K562 (cell line): ENCODE results near the gene NPNT. TPM values are rescaled to one million over a fixed set of nuclear protein-coding genes. Genes with fewer than 3 reads are reported as not detected.

Source experiments
- ATAC-seq: fragments of 200-7000 bp; cut with Tn5 transposase; 3 replicates; pipeline ENCODE4 v1.9.1; 2020; ENCODE audit warnings: moderate library complexity
- BruUV-seq: library from RNA; stranded (reverse); fragments of 400-500 nt; replicated peaks from 2 replicates; lab custom pipeline; 2021; lab: Mats Ljungman, UMichigan
- CTCF ChIA-PET: fragments of 300-600 bp; formaldehyde crosslinking; extraction: SDS; loops from one replicate; lab custom pipeline; 2021; ENCODE audit warnings: low intra/inter-chr PET ratio; lab: Yijun Ruan, JAX
- POLR2A ChIA-PET: fragments of 300-600, 350-650 bp; sonication (Branson Sonifier 250); formaldehyde crosslinking; extraction: SDS; loops from one replicate; lab custom pipeline; 2021; ENCODE audit warnings: antibody characterized with exemption, inconsistent platforms; lab: Yijun Ruan, JAX
- DNase-seq, 4 experiments: peaks; one replicate each; pipeline versions ENCODE4 v3.0.0 to v3.0.0-alpha.2; 2011 to 2018; ENCODE audit warnings: low spot score in 3 of 4, mixed read lengths in 3 of 4; ENCODE audit errors: extremely low read depth in 1 of 4
- FAIRE-seq: peaks from 2 replicates; lab custom pipeline; 2011; peaks lifted over from hg19 to GRCh38; lab: Jason Lieb, UNC
- H2AFZ ChIP-seq: 2 replicates; pipeline ENCODE4 v1.6.0; 2011; ENCODE audit warnings: low read depth, low read length, control low read depth, inconsistent platforms
- H3K27ac ChIP-seq: fragments of 200-600 bp; 3 replicates; pipeline ENCODE4 v1.8.0; 2011; ENCODE audit warnings: low read depth, mild to moderate bottlenecking, control low read depth, inconsistent platforms, low read length, moderate library complexity, mixed read lengths; ENCODE audit errors: extremely low read depth
- H3K27me3 ChIP-seq, 2 experiments: fragments of 300-600 bp in 1 of 2; 2 replicates in 1 of 2; 3 replicates in 1 of 2; pipeline versions ENCODE4 v1.6.0 to v1.8.0; 2011; ENCODE audit warnings: inconsistent platforms in 2 of 2, low read length in 2 of 2, mild to moderate bottlenecking in 1 of 2, mixed read lengths in 1 of 2, moderate library complexity in 1 of 2; ENCODE audit not compliant: control insufficient read depth in 2 of 2, insufficient read depth in 2 of 2
- H3K36me3 ChIP-seq: fragments of 300-600 bp; 3 replicates; pipeline ENCODE4 v1.8.0; 2011; ENCODE audit warnings: mild to moderate bottlenecking, low read length, inconsistent platforms; ENCODE audit not compliant: control insufficient read depth, insufficient read depth
- H3K4me1 ChIP-seq, 2 experiments: fragments of 200-600 bp in 1 of 2; replicated peaks in 1 of 2; 2 replicates in 1 of 2; 3 replicates in 1 of 2; pipeline versions ENCODE4 v1.5.1 to v1.8.0; 2011; ENCODE audit warnings: inconsistent platforms in 2 of 2, low read length in 2 of 2, mild to moderate bottlenecking in 1 of 2, mixed read lengths in 1 of 2, moderate library complexity in 1 of 2; ENCODE audit not compliant: control insufficient read depth in 2 of 2, insufficient read depth in 2 of 2
- H3K4me2 ChIP-seq: 2 replicates; pipeline ENCODE4 v1.6.1; 2011; ENCODE audit warnings: low read length, control low read depth, inconsistent platforms, mixed read lengths; ENCODE audit not compliant: insufficient read depth
- H3K4me3 ChIP-seq: fragments of 200-600 bp; sonication (generic), shearing (Covaris generic); 2 replicates; pipeline ENCODE4 v1.5.1; 2016; ENCODE audit warnings: control low read depth, inconsistent platforms
- H3K79me2 ChIP-seq: fragments of 200-600 bp; 3 replicates; pipeline ENCODE4 v1.8.0; 2011; ENCODE audit warnings: low read length, inconsistent platforms; ENCODE audit not compliant: control insufficient read depth, insufficient read depth
- H3K9ac ChIP-seq, 2 experiments: 2 replicates each; pipeline versions ENCODE4 v1.6.0 to v1.6.1; 2011; ENCODE audit warnings: low read depth in 2 of 2, low read length in 2 of 2, control low read depth in 1 of 2, inconsistent platforms in 1 of 2, mild to moderate bottlenecking in 1 of 2, mixed read lengths in 1 of 2; ENCODE audit not compliant: insufficient read depth in 1 of 2
- H3K9me1 ChIP-seq: one replicate; pipeline ENCODE4 v1.6.0; 2011; ENCODE audit warnings: inconsistent platforms, mild to moderate bottlenecking, low read length, moderate library complexity; ENCODE audit not compliant: control insufficient read depth, insufficient read depth
- H3K9me3 ChIP-seq: replicated peaks from 2 replicates; pipeline ENCODE4 v1.5.1; 2011; ENCODE audit warnings: low read depth, low read length, inconsistent platforms; ENCODE audit not compliant: control insufficient read depth, insufficient read depth
- H4K20me1 ChIP-seq: replicated peaks from 2 replicates; pipeline ENCODE4 v1.6.1; 2011; ENCODE audit warnings: low read length, inconsistent platforms, mixed read lengths; ENCODE audit not compliant: control insufficient read depth, insufficient read depth
- BCL6 ChIP-seq: fragments of 250-450 bp; sonication (Bioruptor Pico); IDR thresholded peaks from 2 replicates; pipeline ENCODE4 v1.4.0; 2020
- CBX1 ChIP-seq: sonication (generic); IDR thresholded peaks from 2 replicates; pipeline ENCODE4 v1.6.1; 2016; ENCODE audit warnings: antibody characterized with exemption, low read depth, mild to moderate bottlenecking
- CCAR2 ChIP-seq: fragments of 200-400 bp; formaldehyde crosslinking; IDR thresholded peaks from 2 replicates; pipeline ENCODE4 v1.6.1; 2017; ENCODE audit warnings: mild to moderate bottlenecking, low read depth, low read length
- EGR1 ChIP-seq: fragments of 450-650 bp; conservative IDR thresholded peaks from 2 replicates; pipeline ENCODE4 v1.6.1; 2017; ENCODE audit warnings: mild to moderate bottlenecking
- EHMT2 ChIP-seq: fragments of 450-650 bp; IDR thresholded peaks from 2 replicates; pipeline ENCODE4 v1.6.1; 2018; ENCODE audit warnings: antibody characterized with exemption
- EWSR1 ChIP-seq: fragments of 450-650 bp; IDR thresholded peaks from 2 replicates; pipeline ENCODE4 v1.6.1; 2018; ENCODE audit warnings: borderline replicate concordance, mild to moderate bottlenecking, low read depth, moderate library complexity; ENCODE audit not compliant: partially characterized antibody
- KAT2B ChIP-seq: IDR thresholded peaks from one replicate; pipeline ENCODE4 v1.6.1; 2012; ENCODE audit warnings: low read depth, mild to moderate bottlenecking, control low read depth, inconsistent platforms, low read length, moderate library complexity
- KDM2B ChIP-seq: fragments of 250-450 bp; sonication (Bioruptor Pico); IDR thresholded peaks from 2 replicates; pipeline ENCODE4 v1.8.0; 2021; ENCODE audit warnings: mild to moderate bottlenecking, moderate library complexity
- MTA3 ChIP-seq: fragments of 450-650 bp; formaldehyde crosslinking; IDR thresholded peaks from 2 replicates; pipeline ENCODE4 v1.6.1; 2017; ENCODE audit warnings: mild to moderate bottlenecking, borderline replicate concordance
- MXI1 ChIP-seq: IDR thresholded peaks from 2 replicates; pipeline ENCODE4 v1.6.1; 2011; ENCODE audit warnings: low read depth, mild to moderate bottlenecking, improper control_type of control experiment, low read length
- NCOA1 ChIP-seq: fragments of 450-650 bp; IDR thresholded peaks from 2 replicates; pipeline ENCODE4 v1.6.1; 2016; ENCODE audit warnings: low read depth
- NCOA4 ChIP-seq: fragments of 450-650 bp; IDR thresholded peaks from 2 replicates; pipeline ENCODE4 v1.6.1; 2018; ENCODE audit warnings: mild to moderate bottlenecking; ENCODE audit not compliant: partially characterized antibody
- PURB ChIP-seq: sonication (generic); formaldehyde crosslinking; IDR thresholded peaks from 2 replicates; pipeline ENCODE4 v1.9.0; 2021; ENCODE audit warnings: low read depth, mild to moderate bottlenecking, missing genetic modification reagents
- RB1 ChIP-seq: fragments of 450-650 bp; IDR thresholded peaks from 2 replicates; pipeline ENCODE4 v1.6.1; 2017; ENCODE audit warnings: low read depth, mild to moderate bottlenecking
- RBBP5 ChIP-seq: fragments of 200-600 bp; sonication (generic); IDR thresholded peaks from 2 replicates; pipeline ENCODE4 v1.6.1; 2012; ENCODE audit warnings: borderline replicate concordance, mild to moderate bottlenecking, low read length, control low read depth, inconsistent platforms; ENCODE audit not compliant: insufficient read depth, poor library complexity, severe bottlenecking
- SLC30A9 ChIP-seq: fragments of 250-450 bp; sonication (Bioruptor Pico); IDR thresholded peaks from 2 replicates; pipeline ENCODE4 v1.8.0; 2022; ENCODE audit warnings: mild to moderate bottlenecking, moderate library complexity
- SMARCB1 ChIP-seq: IDR thresholded peaks from 2 replicates; pipeline ENCODE4 v1.6.1; 2011; ENCODE audit warnings: improper control_type of control experiment, low read depth; ENCODE audit not compliant: insufficient read length
- ZFP30 ChIP-seq: fragments of 250-450 bp; sonication (Bioruptor Pico); IDR thresholded peaks from 2 replicates; pipeline ENCODE4 v1.8.0; 2022; ENCODE audit warnings: moderate library complexity, mild to moderate bottlenecking, inconsistent platforms, borderline replicate concordance
- ZSCAN29 ChIP-seq: fragments of 450-650 bp; IDR thresholded peaks from 2 replicates; pipeline ENCODE4 v1.6.1; 2017
- ZSCAN32 ChIP-seq: fragments of 450-650 bp; formaldehyde crosslinking; IDR thresholded peaks from 2 replicates; pipeline ENCODE4 v1.4.0; 2020; ENCODE audit warnings: mild to moderate bottlenecking, moderate library complexity
- WGBS: fragments of 100-300 bp; shearing (Covaris generic); methylation state at CpG from one replicate; pipeline ENCODE4 v1.1.6; 2016; ENCODE audit warnings: low coverage, mixed read lengths; ENCODE audit not compliant: insufficient coverage; ENCODE audit errors: missing lambda C conversion rate; 5-methylcytosine and 5-hydroxymethylcytosine counted together
- in situ Hi-C: fragments of 300-500 bp; cut with MboI; formaldehyde crosslinking; loops from 4 replicates; pipeline ENCODE4 v1.15.0; 2018; ENCODE audit warnings: inconsistent platforms, mixed read lengths
- intact Hi-C: fragments of 100-400 bp; cut with micrococcal nuclease; formaldehyde crosslinking; loops from 2 replicates; pipeline ENCODE4 v1.14.2; 2022
- polyA plus RNA-seq, 8 experiments: library from polyadenylated mRNA; depleted of rRNA in 4 of 8; stranded (reverse) in 5 of 8; unstranded in 3 of 8; fragments of >200 nt; fragmentation: Nextera tagmentation in 2 of 8; fragmentation: Illumina TruSeq in 1 of 8; extraction: Ambion mirVana in 2 of 8; extraction: Trizol in 1 of 8; gene quantifications; 2 replicates each; pipeline versions ENCODE4 v1.2.1 to v1.2.3, GENCODE V29; 2011 to 2014; ENCODE audit warnings: inconsistent platforms in 1 of 8, missing spikeins in 1 of 8
- total RNA-seq, 7 experiments: library from RNA; depleted of rRNA in 6 of 7; stranded (reverse); fragments of >200 nt in 6 of 7; fragmentation: Illumina TruSeq in 2 of 7; extraction: Trizol in 2 of 7; gene quantifications; 2 replicates each; pipeline versions ENCODE4 v1.2.1 to v1.2.3, GENCODE V29; 2011 to 2021; ENCODE audit warnings: low replicate concordance in 1 of 7

Gene NPNT
- total and polyA plus RNA-seq, 9 of the 15 experiments (the other 6 are each of a cell fraction or from before 2014, with no cell fraction given) = 0.22 TPM; not detected in 8

DNA sequence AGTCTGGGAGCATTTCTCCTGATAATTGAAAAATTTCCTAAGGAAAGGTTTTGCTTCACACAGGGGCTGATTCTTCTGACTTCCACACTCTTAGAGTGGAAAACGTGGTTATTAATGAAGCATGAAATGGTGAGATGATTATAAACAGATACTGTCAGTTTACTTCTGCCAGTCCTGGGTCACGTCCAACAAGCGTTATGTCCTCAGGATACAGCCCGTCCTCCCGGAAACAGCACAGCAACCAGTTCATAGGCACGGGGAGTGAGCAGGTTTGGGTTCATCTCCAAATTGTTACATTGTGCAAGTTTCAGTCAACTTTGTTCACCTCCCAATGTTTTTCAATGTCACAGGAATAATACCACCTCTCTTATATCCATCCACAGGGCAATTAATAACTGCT, 98.8 kb downstream of the NPNT start:
- Histone ChIP-seq H3K27ac (no peak overlapping the region), H3K4me3 (no peak overlapping the region), H3K4me1 (peaks cover 3 to 14% of the 10 kb centered on the region in 2 experiments; a peak in 3 of 5 replicates), H3K27me3 (no peaks in the 10 kb centered on the region; a peak in 1 of 5 replicates), H3K4me2 (no peak overlapping the region), H3K79me2 (no peaks in the 10 kb centered on the region), H3K9me3 (no peaks in the 10 kb centered on the region), H4K20me1 (no peaks in the 10 kb centered on the region), H3K9me1 (no peaks in the 10 kb centered on the region), H3K9ac (no peak overlapping the region), H3K36me3 (no peaks in the 10 kb centered on the region), H2AFZ (no peak overlapping the region)
- no peak for ATAC-seq
- TF ChIP-seq SLC30A9 (no peak), ZSCAN29 (no peak), RB1 (no peak), CBX1 (no peak), MTA3 (no peak), RBBP5 (no peak), EWSR1 (no peak), NCOA1 (no peak), CCAR2 (no peak), EHMT2 (no peak), ZFP30 (CRISPR knock-in tag) (no peak), BCL6 (CRISPR knock-in tag) (no peak), EGR1 (no peak), KAT2B (no peak), KDM2B (CRISPR knock-in tag) (no peak), MXI1 (no peak), ZSCAN32 (CRISPR knock-in tag) (no peak), NCOA4 (no peak), PURB (no peak), SMARCB1 (no peak)
- no peak for DNase-seq
- FAIRE-seq = no peak
- intact Hi-C loops = no loop called here
- in situ Hi-C loops = no loop called here
- ChIA-PET POLR2A (no interaction called here), CTCF (no interaction called here)
- WGBS = 9% methylated on average over 6 of the region's 6 CpGs
- BruUV-seq = no TSS peak
